ENCODE measurements around the gene ZBTB42.

Gene ZBTB42

GRCh38 chr14:104787736-104788135 lies 13.2 kb upstream of the ZBTB42 start:
- ATAC-seq (ENCODE audit: low read depth) (no peak), DNase-seq (ENCODE audit: low spot score) (no peak)
- no peaks in the 10 kb centered on the region for H3K9me3 ChIP-seq (ENCODE audit: severe bottlenecking)
- TF ChIP-seq CTCF (IDR thresholded peaks at IDR 0.05; ENCODE audit: poor library complexity, severe bottlenecking), result no peak
- no peaks in the 10 kb centered on the region for H3K4me1 ChIP-seq (ENCODE audit: insufficient read depth, poor library complexity, severe bottlenecking)
- H3K4me3 ChIP-seq (ENCODE audit: severe bottlenecking), result no peak overlapping the region
- H3K27me3 ChIP-seq (ENCODE audit: insufficient read depth, poor library complexity, severe bottlenecking), result no peaks in the 10 kb centered on the region
- H3K36me3 ChIP-seq (ENCODE audit: low read depth), result peaks cover 60% of the 10 kb centered on the region
- no peak overlapping the region for H3K27ac ChIP-seq (ENCODE audit: poor library complexity, severe bottlenecking)

GRCh38 chr14:104788161-104788818 lies 12.6 kb upstream of the ZBTB42 start:
- Histone ChIP-seq H3K4me1 (ENCODE audit: insufficient read depth, poor library complexity, severe bottlenecking) (no peaks in the 10 kb centered on the region), H3K9me3 (ENCODE audit: severe bottlenecking) (no peaks in the 10 kb centered on the region), H3K4me3 (ENCODE audit: severe bottlenecking) (no peak overlapping the region), H3K27ac (ENCODE audit: poor library complexity, severe bottlenecking) (no peak overlapping the region), H3K36me3 (ENCODE audit: low read depth) (peaks cover 64% of the 10 kb centered on the region), H3K27me3 (ENCODE audit: insufficient read depth, poor library complexity, severe bottlenecking) (no peaks in the 10 kb centered on the region)
- DNase-seq (ENCODE audit: low spot score), result no peak
- ATAC-seq (ENCODE audit: low read depth), result no peak
- no peak for TF ChIP-seq CTCF (IDR thresholded peaks at IDR 0.05; ENCODE audit: poor library complexity, severe bottlenecking)

GRCh38 chr14:104788873-104789663 lies 11.8 kb upstream of the ZBTB42 start:
- no peaks in the 10 kb centered on the region for H3K9me3 ChIP-seq (ENCODE audit: severe bottlenecking)
- ATAC-seq (ENCODE audit: low read depth), result no peak
- no peak for DNase-seq (ENCODE audit: low spot score)
- peaks cover 66% of the 10 kb centered on the region for H3K36me3 ChIP-seq (ENCODE audit: low read depth)
- H3K27me3 ChIP-seq (ENCODE audit: insufficient read depth, poor library complexity, severe bottlenecking), result no peaks in the 10 kb centered on the region
- TF ChIP-seq CTCF (IDR thresholded peaks at IDR 0.05; ENCODE audit: poor library complexity, severe bottlenecking), result no peak
- peaks cover 5% of the 10 kb centered on the region for H3K4me1 ChIP-seq (ENCODE audit: insufficient read depth, poor library complexity, severe bottlenecking)
- no peak overlapping the region for H3K4me3 ChIP-seq (ENCODE audit: severe bottlenecking)
- no peak overlapping the region for H3K27ac ChIP-seq (ENCODE audit: poor library complexity, severe bottlenecking)

- Histone ChIP-seq H3K4me1 (ENCODE audit: insufficient read depth, poor library complexity, severe bottlenecking) (peaks cover 7% of the 10 kb centered on the region), H3K4me3 (ENCODE audit: severe bottlenecking) (no peak overlapping the region), H3K36me3 (ENCODE audit: low read depth) (peaks cover 56% of the 10 kb centered on the region), H3K27ac (ENCODE audit: poor library complexity, severe bottlenecking) (no peak overlapping the region), H3K27me3 (ENCODE audit: insufficient read depth, poor library complexity, severe bottlenecking) (no peaks in the 10 kb centered on the region), H3K9me3 (ENCODE audit: severe bottlenecking) (no peaks in the 10 kb centered on the region)
- ATAC-seq (ENCODE audit: low read depth), result no peak
- DNase-seq (ENCODE audit: low spot score), result no peak
- no peak for TF ChIP-seq CTCF (IDR thresholded peaks at IDR 0.05; ENCODE audit: poor library complexity, severe bottlenecking)
Measured at GRCh38 chr14:104789752-104790743, 10.9 kb upstream of the ZBTB42 start.
